NCI-H524 treated with DMSO at 0.1 percent for 48 hours (cell line): Measurements from ENCODE around the gene RUVBL1.

Experiments
- DNase-seq: peaks from one replicate; lab custom pipeline; 2025; lab: John Stamatoyannopoulos, UW

The RUVBL1 gene

DNA sequence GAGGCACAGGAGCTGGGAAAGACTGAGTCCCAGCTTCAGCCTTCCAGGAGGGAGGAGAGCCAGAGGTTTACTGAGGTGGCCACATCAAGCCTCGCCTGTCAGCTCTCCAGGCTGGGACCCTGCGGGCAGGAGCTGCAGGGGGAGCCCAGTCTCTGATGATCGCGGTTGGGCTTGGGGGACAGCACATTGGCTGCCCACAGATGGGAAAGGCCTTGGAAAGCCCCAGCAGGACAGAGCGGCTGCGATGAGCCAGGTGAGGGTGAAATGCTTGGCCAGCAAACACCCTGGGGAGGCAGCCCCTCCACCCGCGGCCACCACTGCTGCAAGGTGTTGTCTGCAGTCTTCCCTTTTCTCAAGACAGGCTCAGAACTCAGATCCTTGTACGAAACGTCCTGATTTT is 40.2 kb downstream of the RUVBL1 start:
- DNase-seq: no peak

DNA sequence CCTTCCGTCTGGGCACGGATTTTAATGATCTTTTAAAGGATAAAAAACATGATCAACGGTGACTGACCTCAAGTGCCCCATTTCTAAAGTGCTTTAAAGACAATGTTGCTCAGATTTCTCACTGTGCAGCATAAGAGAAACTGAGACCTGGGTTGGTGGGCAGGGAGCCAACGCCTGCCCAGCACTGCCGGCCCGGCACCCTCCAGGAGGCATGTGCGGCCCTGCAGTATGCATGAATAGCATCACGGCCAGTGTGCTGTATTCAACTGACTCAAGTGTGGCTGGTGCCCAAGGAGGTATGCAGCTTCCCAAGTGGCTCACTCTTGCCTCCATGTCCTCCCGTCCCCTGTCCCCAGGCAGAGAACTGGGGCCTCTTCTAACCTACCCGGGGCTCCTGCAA is 41.1 kb downstream of the RUVBL1 start:
- no peak for DNase-seq

DNA sequence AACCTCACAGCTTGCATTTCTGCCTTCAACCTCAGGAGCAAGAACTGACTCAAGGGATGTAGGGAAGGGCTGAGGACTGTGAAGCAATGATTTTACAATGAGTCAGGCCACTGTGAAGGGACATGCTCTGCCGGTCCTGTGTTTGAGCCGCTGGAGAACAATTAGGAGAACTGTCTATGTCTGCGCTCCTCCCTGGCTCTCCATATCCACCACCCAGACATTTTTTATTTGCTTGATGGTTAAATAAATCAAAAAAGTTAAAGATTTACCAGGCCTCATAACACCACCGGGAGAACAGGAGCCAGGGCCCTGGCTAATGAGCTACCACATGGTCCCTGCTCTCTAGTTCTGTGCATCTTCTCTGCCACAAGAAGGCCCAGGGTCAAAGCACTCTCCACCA is 41.8 kb downstream of the RUVBL1 start:
- DNase-seq: no peak

DNA sequence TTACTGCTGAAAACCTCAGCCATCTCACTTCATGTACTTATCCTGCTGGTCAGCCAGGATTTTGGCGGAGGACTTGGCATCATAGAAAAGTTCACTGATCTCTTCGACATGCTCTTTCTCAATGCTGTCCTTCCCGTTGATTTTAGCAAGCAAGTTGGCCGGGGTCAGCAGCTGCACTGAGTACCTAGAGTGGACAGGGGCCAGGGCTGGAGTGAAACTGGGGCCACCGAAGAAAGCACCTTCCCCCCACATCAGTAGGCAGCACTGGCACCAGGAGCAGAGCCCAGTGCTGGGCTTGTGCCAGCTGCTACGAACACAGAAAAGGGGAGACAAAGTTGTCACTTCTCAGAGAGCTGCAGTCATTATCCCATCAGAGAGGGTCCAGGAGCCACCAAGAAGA is 42.4 kb downstream of the RUVBL1 start:
- no peak for DNase-seq

DNA sequence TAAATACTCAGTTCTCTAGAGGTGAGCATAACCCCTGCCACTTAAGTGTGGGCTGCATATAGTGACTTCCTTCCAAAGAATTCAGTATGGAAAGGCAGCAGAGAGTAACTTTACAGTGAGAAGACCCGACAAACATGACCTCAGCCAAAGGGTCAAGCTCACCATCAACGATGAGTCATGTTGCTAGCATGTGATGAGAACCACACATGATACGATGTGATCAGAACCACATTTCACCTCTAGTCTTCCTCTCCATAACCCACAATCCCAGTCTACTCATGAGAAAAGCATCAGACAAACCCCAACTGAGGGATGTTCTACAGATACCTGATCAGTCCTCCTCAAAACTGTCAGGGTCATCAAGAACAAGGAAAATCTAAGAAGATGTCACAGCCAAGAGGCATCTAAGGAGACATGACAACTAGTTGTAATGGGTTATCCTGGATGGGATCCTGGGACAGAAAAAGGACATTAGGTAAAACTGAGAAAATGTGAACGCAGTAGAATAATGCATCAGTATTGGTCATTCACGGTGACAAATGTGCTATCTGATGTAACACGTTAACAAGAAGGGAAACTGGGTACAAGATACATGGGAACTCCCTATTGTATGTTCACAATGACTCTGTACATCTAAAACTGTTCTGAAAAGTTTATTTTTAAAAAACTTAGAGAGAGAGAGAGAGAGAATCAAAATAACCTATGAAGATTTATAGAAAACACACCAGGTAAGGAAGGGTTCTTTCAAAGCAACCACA is 43.1 kb downstream of the RUVBL1 start:
- DNase-seq: no peak

DNA sequence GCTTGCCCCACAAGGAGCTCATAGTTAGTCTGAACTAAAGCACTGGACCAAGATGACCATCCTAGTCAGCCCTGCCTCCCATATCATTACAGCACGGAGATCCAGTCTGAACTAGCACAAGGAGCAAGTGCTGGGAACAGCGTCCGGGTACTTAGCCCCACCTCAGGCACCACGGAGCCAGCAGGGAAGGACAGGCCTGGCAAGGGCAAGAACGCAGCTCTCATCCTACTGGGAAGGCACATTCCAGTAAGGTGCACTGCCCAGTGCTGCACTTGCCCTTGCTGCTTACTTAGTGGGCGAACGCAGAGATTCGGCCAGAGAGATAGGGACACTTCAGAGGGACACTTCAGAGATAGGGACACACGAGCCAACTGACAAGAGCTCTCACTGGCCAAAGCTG is 43.8 kb downstream of the RUVBL1 start:
- no peak for DNase-seq

DNA sequence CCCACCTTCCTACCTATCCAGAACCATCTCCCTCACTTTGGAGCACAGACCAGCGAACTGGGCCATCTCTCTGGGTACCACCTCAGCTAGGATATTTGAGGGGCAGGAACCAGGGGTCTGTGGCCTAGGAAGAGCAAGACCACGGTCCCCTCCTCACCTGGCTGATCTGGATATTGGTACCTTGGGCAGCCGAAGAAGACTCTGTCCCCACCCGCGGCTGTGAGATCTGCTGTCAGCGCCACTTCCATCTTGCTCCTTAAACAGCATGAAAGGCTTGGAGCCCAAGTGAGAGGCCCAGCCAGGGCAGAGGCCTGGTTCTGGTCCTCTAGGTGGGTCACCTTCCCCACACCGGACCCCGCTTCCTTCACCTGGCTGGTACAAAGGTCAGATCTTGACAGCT is 44.7 kb downstream of the RUVBL1 start:
- DNase-seq: no peak

DNA sequence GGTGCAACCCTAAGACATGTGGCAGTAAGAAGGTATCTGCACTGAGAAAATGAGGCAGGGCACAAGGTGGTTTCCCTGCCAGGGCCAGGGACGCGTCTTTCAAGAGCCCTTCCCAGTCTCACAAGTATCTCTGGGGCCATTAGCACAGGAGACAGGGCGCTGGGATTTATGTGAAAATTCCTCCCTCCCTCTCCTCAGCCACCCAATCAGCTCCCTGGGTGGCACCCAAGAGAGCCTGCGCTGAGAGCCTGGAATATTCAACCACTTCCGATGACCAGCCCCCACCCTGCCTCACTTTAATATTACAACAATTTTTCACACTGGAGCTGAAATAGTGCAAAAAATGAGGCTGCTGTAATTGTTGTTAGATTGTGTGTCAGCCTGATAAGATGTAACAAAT is 45.3 kb downstream of the RUVBL1 start:
- DNase-seq: no peak

DNA sequence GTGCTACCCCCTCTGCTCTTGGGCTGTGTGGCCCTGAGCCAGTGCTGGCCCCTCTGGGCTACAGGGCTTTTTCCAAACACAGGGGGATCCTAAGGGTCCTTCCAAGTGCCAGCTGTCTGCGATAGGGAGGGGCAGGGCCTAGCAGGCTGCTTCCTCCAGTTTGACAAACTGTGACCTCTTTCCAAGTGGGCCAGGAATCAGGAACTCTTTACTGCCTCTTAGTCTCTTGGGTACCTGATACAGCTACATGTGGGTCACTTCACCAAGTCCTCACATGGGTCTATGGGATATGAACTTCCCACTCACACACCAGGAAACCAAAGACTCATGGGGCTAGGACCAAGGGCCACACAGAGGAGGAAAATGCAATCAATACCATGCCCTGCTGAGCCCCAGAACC is 45.9 kb downstream of the RUVBL1 start:
- no peak for DNase-seq

DNA sequence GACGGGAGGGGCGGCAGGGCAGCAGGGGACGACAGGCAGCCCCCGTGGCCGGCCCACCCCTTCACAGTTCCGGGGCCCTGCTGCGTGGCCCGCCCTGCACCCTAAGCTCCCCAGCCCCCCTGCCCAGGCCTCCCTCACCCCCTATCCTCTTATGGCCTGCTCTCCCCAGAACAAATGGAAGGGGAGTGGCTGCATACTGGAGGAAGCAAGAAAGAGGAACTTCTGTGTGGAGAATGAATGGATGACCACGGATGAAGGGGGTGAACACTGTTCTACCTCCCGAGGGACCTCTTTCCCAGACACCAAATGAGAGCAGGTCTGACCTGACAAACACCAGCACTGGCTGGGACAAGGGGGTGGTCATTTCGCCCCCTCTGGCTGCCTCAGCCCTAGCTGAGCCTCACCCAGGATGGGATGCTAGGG is 46.4 kb downstream of the RUVBL1 start:
- DNase-seq: no peak

DNA sequence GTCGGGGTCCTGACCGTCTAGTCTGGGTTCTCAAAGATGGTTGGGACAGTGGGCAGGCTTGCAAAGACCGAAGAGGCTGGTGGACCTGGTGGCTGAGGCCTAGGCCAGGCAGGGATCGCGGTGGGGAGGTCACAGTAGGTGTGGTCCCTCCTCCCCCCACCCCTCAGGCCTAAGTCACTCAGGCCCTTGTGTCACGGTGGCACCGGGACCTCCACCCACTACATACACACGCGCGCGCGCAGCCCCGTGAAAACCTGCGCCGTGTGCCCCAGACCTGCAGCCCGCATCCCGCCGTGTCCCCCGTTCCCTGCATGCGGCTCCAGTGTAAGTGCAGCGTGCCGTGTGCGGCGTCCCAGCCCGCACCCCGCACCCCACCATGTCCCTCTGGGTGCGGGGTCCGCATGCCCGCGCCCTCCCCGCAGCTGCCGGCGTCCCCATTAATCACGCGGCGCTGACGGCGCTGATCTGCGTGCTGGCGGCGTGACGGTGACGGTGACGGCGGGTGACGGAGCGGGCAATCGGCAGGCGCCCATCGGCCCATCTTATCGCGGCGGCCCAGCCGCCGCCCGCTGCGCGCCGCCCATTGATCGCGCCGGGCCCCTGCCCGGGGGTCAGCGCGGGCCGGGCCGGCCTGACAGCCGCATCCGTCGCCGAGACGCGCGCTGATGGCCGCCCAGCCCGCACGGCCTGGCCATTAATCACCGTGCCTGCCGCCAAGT is 47.0 kb downstream of the RUVBL1 start:
- DNase-seq: no peak

DNA sequence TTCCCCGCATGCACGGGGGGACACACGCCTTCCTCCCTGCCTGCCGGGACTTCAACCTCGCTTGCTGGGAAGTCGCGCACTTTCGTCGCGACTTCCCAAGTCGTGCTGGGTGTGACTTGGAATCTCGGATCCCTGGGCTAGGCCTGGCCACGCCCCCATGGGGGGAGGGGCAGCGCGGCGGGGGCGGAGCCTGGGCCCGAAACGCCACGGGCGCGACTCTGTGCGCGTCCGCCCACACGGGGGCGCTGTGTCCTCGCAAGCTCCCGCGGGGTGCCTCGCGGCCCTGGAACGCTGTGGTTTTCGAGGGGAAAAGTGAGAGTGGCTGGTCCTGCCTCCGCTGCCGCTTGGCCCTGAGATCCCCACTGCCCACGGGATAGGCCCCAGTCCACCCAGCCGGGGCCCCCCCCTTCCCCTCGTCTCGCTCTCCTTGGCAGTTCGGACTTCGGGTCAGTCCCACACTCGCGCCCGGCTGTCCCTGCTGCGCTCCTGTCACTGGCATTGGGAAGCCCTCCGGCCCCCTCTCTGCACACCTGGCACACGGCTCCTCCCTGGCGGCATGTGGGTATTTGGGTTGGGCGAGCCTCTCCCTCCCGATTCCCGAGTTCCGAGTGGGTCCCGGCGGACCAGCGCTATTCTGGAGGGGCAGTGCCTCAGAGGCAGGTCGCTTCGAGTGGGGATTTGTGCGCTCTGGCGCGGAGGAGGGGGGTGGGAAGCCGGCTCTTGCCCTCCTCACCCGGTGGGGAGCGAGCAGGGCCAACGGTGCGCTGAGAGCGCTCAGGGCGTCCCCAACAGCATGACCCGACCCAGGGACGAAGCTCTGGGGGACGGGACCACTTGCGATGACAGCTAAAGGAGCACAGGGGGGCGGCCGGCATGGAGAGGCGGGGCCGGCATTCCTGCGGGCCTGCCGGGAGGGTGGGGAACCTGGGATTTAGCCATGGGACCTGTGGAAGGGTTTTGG is 47.8 kb downstream of the RUVBL1 start:
- DNase-seq: no peak

DNA sequence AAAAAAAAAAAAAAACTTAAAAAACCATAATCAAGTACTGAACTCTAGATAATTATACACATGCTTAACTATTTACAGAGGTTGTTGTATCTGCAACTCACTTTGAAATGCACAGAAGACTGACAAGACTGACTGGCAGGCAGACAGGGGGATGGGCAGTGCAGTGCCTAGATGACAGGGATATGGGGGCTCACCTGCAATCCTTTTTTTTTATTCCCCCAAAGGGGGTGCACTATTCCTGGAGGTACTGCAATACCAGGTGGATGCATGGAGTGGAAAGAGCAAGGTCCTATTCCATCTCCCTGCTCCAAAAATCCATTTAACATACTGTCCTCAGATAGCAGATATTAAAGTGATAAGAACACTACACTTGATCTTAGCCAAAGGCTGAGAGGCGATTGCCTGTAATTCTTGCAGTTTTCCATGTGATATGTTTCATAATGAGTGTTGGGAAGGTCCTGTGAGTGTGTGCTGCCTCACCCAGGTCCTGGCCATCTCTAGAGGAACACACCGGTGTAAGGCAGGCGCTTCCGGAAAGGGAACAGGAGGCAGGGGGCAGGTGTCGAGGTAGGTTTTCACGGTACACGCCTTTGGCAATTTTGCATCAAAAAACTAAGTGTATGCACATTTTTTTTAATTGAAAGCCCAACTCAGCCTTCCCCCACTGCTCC is 48.6 kb downstream of the RUVBL1 start:
- DNase-seq: no peak

DNA sequence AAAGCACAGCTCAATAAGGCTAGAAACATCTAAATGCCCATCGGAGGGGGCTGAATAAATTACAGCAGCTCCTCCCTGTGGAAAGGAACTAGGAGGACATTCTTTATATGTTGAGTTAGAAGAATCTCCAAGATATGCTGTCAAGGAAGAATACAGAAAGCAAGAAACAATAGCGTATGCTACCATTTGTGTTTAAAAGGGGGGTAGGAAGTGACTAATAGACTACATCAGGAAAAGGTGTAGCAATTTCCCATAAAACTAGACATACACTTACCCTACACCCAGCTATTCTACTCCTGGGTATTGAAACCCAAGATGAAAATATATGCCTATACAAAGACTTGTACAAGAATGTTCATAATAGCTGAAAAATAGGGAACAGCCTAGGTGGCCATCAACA is 49.8 kb downstream of the RUVBL1 start:
- no peak for DNase-seq

DNA sequence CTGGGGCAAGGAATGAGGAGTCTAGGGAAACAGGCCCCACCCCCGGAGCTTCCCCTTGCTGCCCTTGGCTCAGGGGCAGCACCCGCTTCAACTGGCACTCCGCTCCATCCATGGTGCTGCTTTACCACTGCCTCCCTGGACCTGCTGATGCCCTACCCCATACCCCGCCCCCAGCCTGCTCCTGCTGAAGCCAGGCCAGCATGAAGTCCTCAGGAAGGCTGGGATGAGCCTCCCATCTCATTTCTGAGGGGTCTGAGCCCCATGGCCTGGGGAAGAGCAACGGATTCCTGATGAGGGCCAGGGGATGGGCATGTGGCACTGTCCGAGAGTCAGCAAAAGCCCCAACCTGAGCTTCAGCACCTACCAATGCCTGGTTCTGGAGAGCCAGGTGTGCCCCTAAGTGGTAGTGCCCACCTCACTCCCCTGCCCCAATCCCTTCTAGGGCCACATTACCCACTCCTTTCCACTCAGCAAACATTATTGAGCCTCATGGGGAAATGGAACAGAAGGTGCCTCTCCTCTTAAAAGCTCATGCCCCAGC is 50.4 kb downstream of the RUVBL1 start:
- DNase-seq: no peak

DNA sequence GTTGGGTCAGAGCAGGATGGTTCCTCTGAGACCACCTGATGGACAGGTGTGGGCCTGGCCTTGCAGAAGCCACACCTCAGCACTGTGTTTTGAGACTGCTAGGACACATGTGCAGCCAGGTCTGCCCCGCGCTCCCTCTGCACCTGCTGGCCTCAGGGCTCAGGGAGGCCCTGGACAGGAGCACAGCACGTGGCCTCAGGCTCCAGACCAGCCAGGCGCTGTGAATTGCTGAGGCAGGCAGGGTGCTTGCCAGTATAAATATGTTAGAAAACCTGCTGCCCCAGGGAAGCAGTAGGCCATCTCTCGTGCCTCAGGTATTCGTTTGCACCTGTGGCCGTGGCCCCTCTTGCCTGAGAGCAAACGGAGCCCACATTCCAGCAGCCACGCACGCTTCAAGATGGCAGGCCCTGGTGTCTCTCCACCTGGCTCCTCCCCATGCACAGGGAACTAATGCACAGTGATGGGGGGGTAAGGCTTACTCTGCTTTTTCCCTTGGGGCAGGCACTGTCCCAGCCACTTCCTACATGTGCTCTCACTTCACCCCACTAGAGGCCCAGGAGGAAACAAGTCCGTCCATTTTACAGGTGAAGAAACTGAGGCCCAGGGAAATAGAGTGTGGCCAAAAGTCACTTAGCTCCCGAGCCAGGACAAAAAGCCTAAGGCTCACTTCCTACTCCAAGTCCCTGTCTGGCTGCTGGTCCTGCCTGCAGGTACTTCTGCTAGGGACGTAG is 51.0 kb downstream of the RUVBL1 start:
- DNase-seq: no peak

DNA sequence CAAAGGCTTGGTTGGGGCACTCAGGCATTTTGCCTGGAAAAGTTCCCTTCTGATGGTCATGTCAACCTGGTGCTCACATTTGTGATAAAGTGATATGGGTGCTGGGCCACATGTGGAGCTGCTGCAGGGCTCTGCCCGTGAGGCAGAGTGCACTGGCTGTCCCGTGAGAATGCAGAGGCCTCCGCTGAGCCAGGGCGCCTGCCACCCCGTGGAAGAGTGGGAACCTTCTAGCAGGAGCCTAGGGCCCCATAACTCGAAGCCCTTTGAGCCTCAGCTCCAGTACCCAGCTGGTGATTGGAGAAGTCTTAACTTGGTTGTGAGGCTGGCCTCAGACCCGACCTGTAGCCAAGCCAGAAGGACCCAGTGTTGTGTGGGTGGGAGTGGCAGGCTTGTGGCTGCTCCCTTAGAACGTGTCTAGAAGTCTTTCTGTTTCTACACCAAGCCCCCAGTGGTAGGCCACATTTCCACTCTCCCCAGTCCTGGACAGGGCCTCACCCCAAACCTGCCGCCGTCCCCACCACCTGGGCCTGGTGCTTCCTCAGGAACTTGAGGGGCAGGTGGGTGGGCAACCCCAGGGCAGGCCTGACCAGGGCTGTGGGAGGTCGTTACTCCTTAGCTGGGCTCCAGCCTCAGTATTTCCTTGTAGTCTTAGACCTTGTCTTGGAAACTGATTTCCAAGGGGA is 51.7 kb downstream of the RUVBL1 start:
- no peak for DNase-seq

DNA sequence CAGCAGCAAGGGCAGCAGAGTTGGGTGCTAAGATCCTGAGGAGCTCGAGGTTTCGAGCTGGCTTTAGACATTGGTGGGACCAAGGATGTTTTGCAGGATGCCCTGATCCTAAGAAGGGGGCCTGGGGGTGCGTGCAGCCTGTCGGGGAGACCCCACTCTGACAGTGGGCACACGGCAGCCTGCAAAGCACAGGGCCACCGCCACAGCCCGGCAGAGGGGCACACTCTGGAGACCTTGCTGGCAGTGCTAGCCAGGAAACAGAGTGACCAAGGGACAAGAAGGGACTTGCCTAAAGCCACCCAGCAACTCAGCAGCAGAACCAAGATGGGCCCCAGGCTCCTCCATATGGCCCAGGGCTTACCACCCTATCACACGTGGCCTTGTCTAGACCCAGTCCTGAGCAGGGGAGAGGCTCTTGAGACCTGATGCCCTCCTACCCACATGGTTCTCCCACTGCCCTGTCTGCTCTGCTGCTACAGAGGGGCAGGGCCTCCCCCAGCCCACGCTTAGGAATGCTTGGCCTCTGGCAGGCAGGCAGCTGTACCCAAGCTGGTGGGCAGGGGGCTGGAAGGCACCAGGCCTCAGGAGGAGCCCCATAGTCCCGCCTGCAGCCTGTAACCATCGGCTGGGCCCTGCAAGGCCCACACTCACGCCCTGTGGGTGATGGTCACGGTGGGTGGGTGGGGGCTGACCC is 52.6 kb downstream of the RUVBL1 start:
- DNase-seq: no peak

DNA sequence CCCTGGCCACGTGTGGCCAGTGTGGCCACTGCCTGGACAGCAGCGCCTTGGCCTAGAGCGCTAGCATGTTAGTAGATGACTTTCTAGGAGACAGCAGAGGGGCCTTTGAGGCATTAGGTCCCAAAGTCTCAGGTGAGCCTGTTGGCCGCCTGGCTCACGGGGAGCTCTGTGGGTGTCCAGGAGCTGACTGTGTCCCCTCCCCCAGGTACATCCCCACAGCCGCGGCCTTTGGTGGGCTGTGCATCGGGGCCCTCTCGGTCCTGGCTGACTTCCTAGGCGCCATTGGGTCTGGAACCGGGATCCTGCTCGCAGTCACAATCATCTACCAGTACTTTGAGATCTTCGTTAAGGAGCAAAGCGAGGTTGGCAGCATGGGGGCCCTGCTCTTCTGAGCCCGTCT is 54.3 kb downstream of the RUVBL1 start:
- DNase-seq: no peak

DNA sequence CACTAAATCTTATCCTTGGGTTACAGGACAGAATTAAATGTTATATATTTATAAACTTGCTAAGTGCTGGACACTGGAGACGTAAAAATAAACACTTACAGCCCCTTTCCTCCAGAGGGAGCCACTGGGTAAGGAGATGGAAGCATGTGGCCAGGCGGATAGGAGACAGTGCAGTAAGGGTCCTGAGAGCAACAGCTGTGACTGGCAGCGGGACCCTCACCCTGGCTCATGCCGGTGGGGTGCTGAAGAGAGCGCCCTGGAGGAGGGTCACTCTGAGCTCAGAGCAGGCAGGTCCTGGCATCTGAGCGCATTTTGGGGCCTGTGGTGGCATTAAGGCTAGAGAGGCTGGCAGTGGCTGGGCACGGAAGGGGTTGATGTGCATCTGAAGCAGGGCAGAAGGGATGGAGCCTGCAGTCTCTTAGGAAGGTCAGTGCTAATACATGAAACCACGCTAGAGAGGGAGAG is 55.4 kb downstream of the RUVBL1 start:
- no peak for DNase-seq
